ENCODE measurements around the gene GLOD5. TPM values are rescaled to one million over a fixed set of nuclear protein-coding genes. Genes with fewer than 3 reads are reported as not detected.

Gene GLOD5
- total RNA-seq, 2 donors from 2014 or later = not detected

DNA sequence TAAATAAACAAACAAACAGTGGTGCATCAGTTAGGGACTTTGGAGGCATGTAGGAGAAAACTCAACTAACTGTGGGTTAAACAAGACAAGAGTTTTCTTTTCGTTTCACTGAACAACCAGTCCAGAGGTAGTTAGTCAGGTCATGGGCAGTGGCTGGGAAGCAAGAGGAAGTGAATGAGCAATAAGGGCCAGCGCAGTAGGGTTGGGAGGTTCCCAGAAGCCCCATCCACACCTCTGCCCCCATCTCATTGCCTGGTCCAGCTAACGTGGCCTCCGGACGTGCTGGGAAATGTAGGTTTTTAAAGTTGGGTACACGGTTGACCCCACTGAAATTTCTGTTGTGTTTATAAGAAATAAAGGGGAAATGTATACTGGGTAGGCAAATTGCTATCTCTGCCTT is 8.7 kb downstream of the GLOD5 start:
- TF ChIP-seq, protein P1, sequence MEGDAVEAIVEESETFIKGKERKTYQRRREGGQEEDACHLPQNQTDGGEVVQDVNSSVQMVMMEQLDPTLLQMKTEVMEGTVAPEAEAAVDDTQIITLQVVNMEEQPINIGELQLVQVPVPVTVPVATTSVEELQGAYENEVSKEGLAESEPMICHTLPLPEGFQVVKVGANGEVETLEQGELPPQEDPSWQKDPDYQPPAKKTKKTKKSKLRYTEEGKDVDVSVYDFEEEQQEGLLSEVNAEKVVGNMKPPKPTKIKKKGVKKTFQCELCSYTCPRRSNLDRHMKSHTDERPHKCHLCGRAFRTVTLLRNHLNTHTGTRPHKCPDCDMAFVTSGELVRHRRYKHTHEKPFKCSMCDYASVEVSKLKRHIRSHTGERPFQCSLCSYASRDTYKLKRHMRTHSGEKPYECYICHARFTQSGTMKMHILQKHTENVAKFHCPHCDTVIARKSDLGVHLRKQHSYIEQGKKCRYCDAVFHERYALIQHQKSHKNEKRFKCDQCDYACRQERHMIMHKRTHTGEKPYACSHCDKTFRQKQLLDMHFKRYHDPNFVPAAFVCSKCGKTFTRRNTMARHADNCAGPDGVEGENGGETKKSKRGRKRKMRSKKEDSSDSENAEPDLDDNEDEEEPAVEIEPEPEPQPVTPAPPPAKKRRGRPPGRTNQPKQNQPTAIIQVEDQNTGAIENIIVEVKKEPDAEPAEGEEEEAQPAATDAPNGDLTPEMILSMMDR (conservative IDR thresholded peaks at IDR 0.05) = no peak
- Histone ChIP-seq H3K4me3 (ENCODE audit: low read length) (no peak overlapping the region), H3K9me3 (ENCODE audit: control insufficient read depth, low read length) (no peaks in the 10 kb centered on the region), H3K9ac (ENCODE audit: extremely low read depth, low read length, poor library complexity, severe bottlenecking) (no peak overlapping the region), H3K36me3 (ENCODE audit: control insufficient read depth, insufficient read depth, low read length) (no peaks in the 10 kb centered on the region), H3K27me3 (ENCODE audit: control insufficient read depth, insufficient read depth, low read length, poor library complexity, severe bottlenecking) (no peaks in the 10 kb centered on the region), H3K27ac (ENCODE audit: low read depth, low read length) (no peak overlapping the region), H3K4me1 (ENCODE audit: control insufficient read depth, insufficient read depth, low read length) (no peaks in the 10 kb centered on the region)
- no peak overlapping the region for H3K4me3 Mint-ChIP-seq
- no peak overlapping the region for H3K27ac Mint-ChIP-seq
- no peaks in the 10 kb centered on the region for H3K27me3 Mint-ChIP-seq (ENCODE audit: insufficient read depth)
- peaks cover 58% of the 10 kb centered on the region for H3K9me3 Mint-ChIP-seq
- 80 to 88% methylated on average over 1 to 6 of the region's 6 CpGs for WGBS, 2 experiments (ENCODE audit: insufficient coverage in 1 of 2, insufficient read length in 1 of 2)
- H3K36me3 Mint-ChIP-seq (ENCODE audit: low read depth) = no peaks in the 10 kb centered on the region
- no peaks in the 10 kb centered on the region for H3K4me1 Mint-ChIP-seq
- no peak for DNase-seq

DNA sequence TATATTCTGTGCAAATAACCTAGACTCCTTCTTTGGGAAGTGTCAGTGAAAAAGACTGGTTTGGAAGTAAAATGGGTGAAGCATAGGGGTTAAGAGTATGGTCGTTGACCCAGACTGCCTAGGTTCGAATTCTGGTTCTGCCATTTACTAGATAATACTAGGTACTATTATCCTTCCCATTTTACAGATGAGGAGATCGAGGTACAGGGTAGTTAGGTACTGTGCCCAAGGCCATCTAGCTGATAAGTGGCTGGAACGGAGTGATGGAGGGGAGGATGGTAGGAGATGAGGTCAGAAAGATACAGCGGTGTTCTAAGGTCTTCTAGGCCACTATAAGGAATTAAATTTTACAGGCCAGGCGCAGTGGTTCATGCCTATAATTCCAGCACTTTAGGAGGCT is 11.1 kb downstream of the GLOD5 start:
- H3K4me3 ChIP-seq (ENCODE audit: low read length) = no peak overlapping the region
- 89% methylated on average over 4 of the region's 6 CpGs; no CpG with 5 or more reads in 1 of the 2 experiments for WGBS, 2 experiments (ENCODE audit: insufficient coverage in 1 of 2, insufficient read length in 1 of 2)
- peaks cover 61% of the 10 kb centered on the region for H3K9me3 Mint-ChIP-seq
- H3K36me3 Mint-ChIP-seq (ENCODE audit: low read depth) = no peaks in the 10 kb centered on the region
- no peaks in the 10 kb centered on the region for H3K27me3 Mint-ChIP-seq (ENCODE audit: insufficient read depth)
- H3K4me3 Mint-ChIP-seq = no peak overlapping the region
- H3K9me3 ChIP-seq (ENCODE audit: control insufficient read depth, low read length) = no peaks in the 10 kb centered on the region
- no peak for DNase-seq
- no peaks in the 10 kb centered on the region for H3K4me1 Mint-ChIP-seq
- no peaks in the 10 kb centered on the region for H3K27me3 ChIP-seq (ENCODE audit: control insufficient read depth, insufficient read depth, low read length, poor library complexity, severe bottlenecking)
- H3K36me3 ChIP-seq (ENCODE audit: control insufficient read depth, insufficient read depth, low read length) = no peaks in the 10 kb centered on the region
- H3K27ac Mint-ChIP-seq = no peak overlapping the region
- no peak overlapping the region for H3K9ac ChIP-seq (ENCODE audit: extremely low read depth, low read length, poor library complexity, severe bottlenecking)
- TF ChIP-seq, protein P1 (conservative IDR thresholded peaks at IDR 0.05) = no peak
- no peak overlapping the region for H3K27ac ChIP-seq (ENCODE audit: low read depth, low read length)
- H3K4me1 ChIP-seq (ENCODE audit: control insufficient read depth, insufficient read depth, low read length) = no peaks in the 10 kb centered on the region

DNA sequence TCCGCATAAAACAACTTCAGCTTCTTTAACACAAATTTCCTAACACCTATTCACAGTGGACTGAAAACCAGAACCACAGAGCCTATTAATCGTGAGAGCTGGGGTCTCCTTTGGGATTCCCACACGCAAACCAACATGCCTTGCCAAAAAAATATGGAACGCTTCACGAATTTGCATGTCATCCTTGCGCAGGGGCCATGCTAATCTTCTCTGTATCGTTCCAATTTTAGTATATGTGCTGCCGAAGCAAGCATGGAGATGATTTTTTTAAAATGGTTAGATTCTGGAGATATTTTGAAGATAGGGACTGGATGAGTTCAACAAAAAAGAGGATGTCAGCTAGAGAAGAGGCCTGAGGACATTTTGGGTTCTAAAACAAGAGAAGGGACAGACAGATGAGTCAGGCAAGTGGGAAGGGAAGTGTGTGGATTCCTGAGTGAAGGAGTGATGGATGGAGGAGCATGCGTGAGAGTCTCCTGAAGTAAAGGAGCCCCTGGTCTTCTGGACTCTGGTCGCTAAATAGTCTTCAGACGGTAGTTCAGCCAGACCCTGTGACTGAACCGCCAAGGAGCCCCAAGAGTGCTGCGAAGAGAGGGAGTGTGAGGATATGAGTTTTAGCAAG is 15.4 kb downstream of the GLOD5 start:
- H3K4me3 ChIP-seq (ENCODE audit: low read length) = no peak overlapping the region
- WGBS, 2 experiments (ENCODE audit: insufficient coverage in 1 of 2, insufficient read length in 1 of 2) = 82 to 91% methylated on average over 7 to 13 of the region's 13 CpGs
- no peaks in the 10 kb centered on the region for H3K36me3 ChIP-seq (ENCODE audit: control insufficient read depth, insufficient read depth, low read length)
- no peaks in the 10 kb centered on the region for H3K9me3 ChIP-seq (ENCODE audit: control insufficient read depth, low read length)
- H3K27me3 Mint-ChIP-seq (ENCODE audit: insufficient read depth) = no peaks in the 10 kb centered on the region
- peaks cover 73% of the 10 kb centered on the region for H3K9me3 Mint-ChIP-seq
- H3K27ac Mint-ChIP-seq = no peak overlapping the region
- TF ChIP-seq, protein P1 (conservative IDR thresholded peaks at IDR 0.05) = no peak
- H3K27me3 ChIP-seq (ENCODE audit: control insufficient read depth, insufficient read depth, low read length, poor library complexity, severe bottlenecking) = no peaks in the 10 kb centered on the region
- no peak overlapping the region for H3K4me3 Mint-ChIP-seq
- no peaks in the 10 kb centered on the region for H3K36me3 Mint-ChIP-seq (ENCODE audit: low read depth)
- H3K27ac ChIP-seq (ENCODE audit: low read depth, low read length) = no peak overlapping the region
- DNase-seq = no peak
- no peaks in the 10 kb centered on the region for H3K4me1 Mint-ChIP-seq
- no peaks in the 10 kb centered on the region for H3K4me1 ChIP-seq (ENCODE audit: control insufficient read depth, insufficient read depth, low read length)
- no peak overlapping the region for H3K9ac ChIP-seq (ENCODE audit: extremely low read depth, low read length, poor library complexity, severe bottlenecking)
